ENCODE measurements around the gene PPM1M. TPM values are rescaled to one million over a fixed set of nuclear protein-coding genes. Genes with fewer than 3 reads are reported as not detected.
A peak's percentile ranks its signal among the peaks of the same experiment; 100 is the strongest.

PPM1M gene
- total RNA-seq, 1 donor from 2014 or later: 1.1 TPM

- Histone ChIP-seq H3F3A (ENCODE audit: low read depth) (peaks cover 7% of the 10 kb centered on the region), H3K9ac (no peak overlapping the region), H4K20me1 (ENCODE audit: low read depth) (no peaks in the 10 kb centered on the region), H3K4me3 (no peak overlapping the region), H3K36me3 (no peaks in the 10 kb centered on the region), H3K79me2 (ENCODE audit: low read depth) (no peaks in the 10 kb centered on the region), H3K4me1 (peaks cover 18% of the 10 kb centered on the region), H3K27me3 (no peaks in the 10 kb centered on the region), H3K4me2 (no peak overlapping the region), H3K9me3 (ENCODE audit: low read depth) (no peaks in the 10 kb centered on the region), H2AFZ (replicated peaks) (no peak overlapping the region), H3K27ac (no peak overlapping the region)
- TF ChIP-seq CTCF (IDR thresholded peaks at IDR 0.05) (no peak), EZH2phosphoT487 (IDR thresholded peaks at IDR 0.05) (no peak), EZH2 (IDR thresholded peaks at IDR 0.05) (no peak)
- H3K4me1 Mint-ChIP-seq: peaks cover 31% of the 10 kb centered on the region
- peak overlapping the region; percentile 55 for H3K4me3 Mint-ChIP-seq
- DNase-seq (ENCODE audit: low spot score): no peak
- no peaks in the 10 kb centered on the region for H3K9me3 Mint-ChIP-seq
- H3K36me3 Mint-ChIP-seq: peaks cover 3% of the 10 kb centered on the region
- peak overlapping the region; percentile 77 for H3K27ac Mint-ChIP-seq
- peaks cover 14% of the 10 kb centered on the region for H3K27me3 Mint-ChIP-seq (ENCODE audit: insufficient read depth, low read depth)
Measured at GRCh38 chr3:52294320-52295150, 49.0 kb downstream of the PPM1M start.

- Histone ChIP-seq H3K27me3 (no peaks in the 10 kb centered on the region), H4K20me1 (ENCODE audit: low read depth) (no peaks in the 10 kb centered on the region), H3F3A (ENCODE audit: low read depth) (peaks cover 17% of the 10 kb centered on the region), H3K4me3 (no peak overlapping the region), H3K4me2 (no peak overlapping the region), H3K9me3 (ENCODE audit: low read depth) (no peaks in the 10 kb centered on the region), H3K4me1 (peaks cover 29% of the 10 kb centered on the region), H3K79me2 (ENCODE audit: low read depth) (no peaks in the 10 kb centered on the region), H3K36me3 (no peaks in the 10 kb centered on the region), H2AFZ (replicated peaks) (no peak overlapping the region), H3K27ac (no peak overlapping the region), H3K9ac (no peak overlapping the region)
- Mint-ChIP-seq H3K27ac (no peak overlapping the region), H3K9me3 (no peaks in the 10 kb centered on the region), H3K4me3 (no peak overlapping the region), H3K4me1 (peaks cover 42% of the 10 kb centered on the region), H3K36me3 (peaks cover 3% of the 10 kb centered on the region), H3K27me3 (ENCODE audit: insufficient read depth, low read depth) (peaks cover 14% of the 10 kb centered on the region)
- TF ChIP-seq CTCF (IDR thresholded peaks at IDR 0.05): no peak
- TF ChIP-seq EZH2 (IDR thresholded peaks at IDR 0.05): no peak
- no peak for TF ChIP-seq EZH2phosphoT487 (IDR thresholded peaks at IDR 0.05)
- DNase-seq (ENCODE audit: low spot score): no peak
Measured at GRCh38 chr3:52295671-52296208, 50.2 kb downstream of the PPM1M start.

- H3K4me3 ChIP-seq: peak overlapping the region; percentile 52
- H4K20me1 ChIP-seq (ENCODE audit: low read depth): no peaks in the 10 kb centered on the region
- no peak overlapping the region for H3K27ac ChIP-seq
- Mint-ChIP-seq H3K36me3 (peaks cover 4% of the 10 kb centered on the region), H3K4me3 (peak overlapping the region; percentile 78), H3K9me3 (no peaks in the 10 kb centered on the region), H3K27ac (peak overlapping the region; percentile 46), H3K27me3 (ENCODE audit: insufficient read depth, low read depth) (peaks cover 15% of the 10 kb centered on the region), H3K4me1 (peaks cover 50% of the 10 kb centered on the region)
- H3K9ac ChIP-seq: no peak overlapping the region
- no peak for DNase-seq (ENCODE audit: low spot score)
- H3K4me1 ChIP-seq: peaks cover 32% of the 10 kb centered on the region
- peaks cover 22% of the 10 kb centered on the region for H3F3A ChIP-seq (ENCODE audit: low read depth)
- H3K36me3 ChIP-seq: no peaks in the 10 kb centered on the region
- H3K27me3 ChIP-seq: no peaks in the 10 kb centered on the region
- no peaks in the 10 kb centered on the region for H3K79me2 ChIP-seq (ENCODE audit: low read depth)
- TF ChIP-seq EZH2 (IDR thresholded peaks at IDR 0.05): no peak
- TF ChIP-seq CTCF (IDR thresholded peaks at IDR 0.05): no peak
- no peak overlapping the region for H2AFZ ChIP-seq (replicated peaks)
- no peaks in the 10 kb centered on the region for H3K9me3 ChIP-seq (ENCODE audit: low read depth)
- H3K4me2 ChIP-seq: peak overlapping the region; percentile 88
Measured at GRCh38 chr3:52297242-52298148, 51.9 kb downstream of the PPM1M start.

Data from neural progenitor cell (in vitro differentiated cells).